Activated CD4-positive, alpha-beta memory T cell treated with anti-CD3 and anti-CD28 coated beads for 36 hours (primary cell): ENCODE results near the gene AFG3L2. TPM values are rescaled to one million over a fixed set of nuclear protein-coding genes. Genes with fewer than 3 reads are reported as not detected.

Experiments used
- CTCF ChIA-PET: fragments of 350-600 bp; sonication (Branson Sonifier 250); formaldehyde crosslinking; loops from one replicate; lab custom pipeline; 2021; ENCODE audit warnings: antibody characterized with exemption, inconsistent platforms; lab: Charles Lee
- POLR2A ChIA-PET: fragments of 350-600 bp; sonication (Branson Sonifier 250); formaldehyde crosslinking; loops from one replicate; lab custom pipeline; 2021; ENCODE audit warnings: antibody characterized with exemption; lab: Charles Lee
- DNase-seq: peaks from one replicate; pipeline ENCODE4 v3.0.0-alpha.2; 2020
- H3K27ac Mint-ChIP-seq: one replicate; pipeline ENCODE4 v1.8.0; 2021; ENCODE audit warnings: mixed read lengths
- H3K27me3 Mint-ChIP-seq: one replicate; pipeline ENCODE4 v1.8.0; 2021; ENCODE audit warnings: mixed read lengths
- H3K36me3 Mint-ChIP-seq: one replicate; pipeline ENCODE4 v1.8.0; 2021; ENCODE audit warnings: mixed read lengths
- H3K4me1 Mint-ChIP-seq: one replicate; pipeline ENCODE4 v1.8.0; 2021; ENCODE audit warnings: low read depth, mixed read lengths
- H3K4me3 Mint-ChIP-seq: one replicate; pipeline ENCODE4 v1.8.0; 2021; ENCODE audit warnings: mild to moderate bottlenecking, mixed read lengths
- H3K9me3 Mint-ChIP-seq: one replicate; pipeline ENCODE4 v1.8.0; 2021; ENCODE audit warnings: mixed read lengths
- intact Hi-C: fragments of 100-400 bp; cut with micrococcal nuclease; formaldehyde crosslinking; loops from one replicate; pipeline ENCODE4 v1.15.1; 2023
- total RNA-seq, 2 experiments: library from RNA; stranded (reverse); gene quantifications; one replicate each; pipeline ENCODE4 v1.2.3, GENCODE V29; 2021

Gene AFG3L2
- total RNA-seq, 2 experiments from 2014 or later: 45.2 to 48.8 TPM

DNA sequence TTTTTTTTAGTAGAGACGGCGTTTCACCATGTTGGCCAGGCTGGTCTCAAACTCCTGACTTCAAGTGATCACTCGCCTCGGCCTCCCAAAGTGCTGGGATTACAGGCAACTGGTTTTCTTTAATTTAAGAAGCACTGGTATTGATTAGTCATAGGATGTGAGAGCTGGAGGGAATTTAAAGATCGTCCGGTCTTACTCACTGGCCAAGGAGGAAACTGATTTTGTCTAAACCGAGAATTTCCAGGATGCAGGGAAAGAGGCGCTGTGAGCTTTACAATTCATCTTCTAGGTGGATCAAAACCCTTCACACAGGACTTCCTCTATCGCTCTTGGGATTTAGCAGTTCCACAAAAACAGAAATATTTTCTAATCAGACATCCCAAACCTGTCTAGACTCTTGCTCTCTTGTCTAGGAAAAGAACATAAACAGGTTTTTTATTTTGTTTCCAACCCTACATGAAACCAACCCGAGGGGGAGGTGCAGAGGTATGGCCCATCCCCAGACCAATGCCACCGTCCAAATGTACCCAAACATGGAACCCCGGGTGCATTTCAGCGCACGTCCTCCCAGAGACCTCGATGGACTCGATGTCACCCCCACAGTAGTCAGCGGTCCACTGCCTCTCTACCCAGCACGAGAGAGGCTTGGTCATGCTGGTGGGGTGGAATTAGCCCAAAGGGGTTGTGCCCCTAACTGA is 81.5 kb downstream of the AFG3L2 start:
- intact Hi-C loops: no loop called here
- Mint-ChIP-seq H3K27me3 (peaks cover 22% of the 10 kb centered on the region), H3K9me3 (no peaks in the 10 kb centered on the region), H3K36me3 (no peaks in the 10 kb centered on the region), H3K4me1 (no peaks in the 10 kb centered on the region), H3K4me3 (no peak overlapping the region), H3K27ac (no peak overlapping the region)
- DNase-seq: no peak
- CTCF ChIA-PET: no interaction called here
- POLR2A ChIA-PET: no interaction called here

DNA sequence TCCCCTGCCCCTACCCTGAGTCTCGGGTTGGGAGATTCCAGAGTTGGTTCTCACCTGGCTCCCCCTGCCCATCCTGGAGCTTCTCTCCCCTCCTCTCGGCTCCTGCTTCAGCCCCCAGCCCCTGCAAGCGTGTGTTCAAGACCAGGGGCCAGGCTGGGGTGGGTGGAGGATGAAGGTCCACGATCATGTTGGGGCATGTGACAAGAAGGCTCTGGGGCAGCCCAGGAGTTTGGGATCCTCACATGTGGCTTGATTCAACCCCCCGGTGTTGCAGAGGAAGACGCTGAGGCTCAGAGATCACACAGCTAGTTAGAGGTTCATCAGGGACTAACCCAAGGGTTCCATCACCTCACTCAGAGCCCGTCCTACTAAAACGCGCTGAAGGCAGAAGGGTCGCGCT is 83.2 kb downstream of the AFG3L2 start:
- H3K4me1 Mint-ChIP-seq: no peaks in the 10 kb centered on the region
- DNase-seq: no peak
- H3K27ac Mint-ChIP-seq: no peak overlapping the region
- H3K27me3 Mint-ChIP-seq: peaks cover 35% of the 10 kb centered on the region
- CTCF ChIA-PET: no interaction called here
- H3K4me3 Mint-ChIP-seq: no peak overlapping the region
- H3K9me3 Mint-ChIP-seq: no peaks in the 10 kb centered on the region
- POLR2A ChIA-PET: no interaction called here
- H3K36me3 Mint-ChIP-seq: no peaks in the 10 kb centered on the region
- intact Hi-C loops: no loop called here

DNA sequence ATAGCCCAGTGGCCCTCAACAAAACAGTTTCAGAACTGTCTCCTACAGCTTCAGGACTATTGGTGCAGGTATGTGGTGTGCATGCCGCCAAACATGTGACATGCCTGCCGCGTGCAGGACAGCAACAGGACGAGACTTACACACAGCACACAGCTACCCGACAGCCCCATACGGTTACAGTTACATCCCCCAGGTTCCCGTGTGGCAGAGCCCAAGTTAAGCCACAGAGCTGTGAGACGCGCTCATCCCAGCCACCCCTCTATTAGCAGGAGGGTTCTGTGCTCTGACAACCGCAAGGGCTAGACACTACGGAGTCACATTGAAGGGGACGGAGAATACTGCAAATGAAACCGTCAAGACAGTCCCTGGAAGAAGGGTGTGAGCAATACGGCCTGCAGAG is 85.3 kb downstream of the AFG3L2 start:
- Mint-ChIP-seq H3K9me3 (no peaks in the 10 kb centered on the region), H3K36me3 (no peaks in the 10 kb centered on the region), H3K4me1 (peaks cover 2% of the 10 kb centered on the region), H3K4me3 (no peak overlapping the region), H3K27ac (no peak overlapping the region), H3K27me3 (peaks cover 46% of the 10 kb centered on the region)
- CTCF ChIA-PET: interaction anchor here (0.9 kb wide), 1 partner anchor 20 kb away, joined by 3 read pairs; no protein-coding TSS in a partner anchor
- no peak for DNase-seq
- POLR2A ChIA-PET: no interaction called here
- intact Hi-C loops: no loop called here

DNA sequence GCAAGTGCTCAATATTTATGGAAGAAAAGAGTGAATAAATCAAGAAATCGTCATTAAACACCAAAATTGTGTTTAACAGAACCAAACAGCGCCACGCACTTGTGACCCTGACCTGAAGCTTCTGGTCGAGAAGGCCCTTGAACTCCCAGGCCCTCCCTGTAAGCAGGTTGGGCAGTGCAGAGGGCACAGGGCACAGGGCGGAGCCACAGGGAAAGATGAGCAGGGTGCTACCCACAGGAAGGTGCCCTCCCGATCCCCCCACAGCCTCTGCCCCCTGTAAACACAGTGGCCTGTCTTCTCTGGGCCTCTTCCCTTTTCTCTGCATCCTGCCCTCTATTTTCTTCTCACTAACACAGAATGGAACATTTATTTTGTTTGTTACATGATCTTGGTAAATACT is 85.9 kb downstream of the AFG3L2 start:
- ChIA-PET CTCF (interaction anchor here (0.9 kb wide), 1 partner anchor 19 kb away, joined by 3 read pairs; no protein-coding TSS in a partner anchor), POLR2A (no interaction called here)
- peaks cover 46% of the 10 kb centered on the region for H3K27me3 Mint-ChIP-seq
- H3K4me3 Mint-ChIP-seq: no peak overlapping the region
- intact Hi-C loops: no loop called here
- no peak overlapping the region for H3K27ac Mint-ChIP-seq
- H3K36me3 Mint-ChIP-seq: no peaks in the 10 kb centered on the region
- H3K4me1 Mint-ChIP-seq: peaks cover 2% of the 10 kb centered on the region
- no peaks in the 10 kb centered on the region for H3K9me3 Mint-ChIP-seq
- DNase-seq: no peak

DNA sequence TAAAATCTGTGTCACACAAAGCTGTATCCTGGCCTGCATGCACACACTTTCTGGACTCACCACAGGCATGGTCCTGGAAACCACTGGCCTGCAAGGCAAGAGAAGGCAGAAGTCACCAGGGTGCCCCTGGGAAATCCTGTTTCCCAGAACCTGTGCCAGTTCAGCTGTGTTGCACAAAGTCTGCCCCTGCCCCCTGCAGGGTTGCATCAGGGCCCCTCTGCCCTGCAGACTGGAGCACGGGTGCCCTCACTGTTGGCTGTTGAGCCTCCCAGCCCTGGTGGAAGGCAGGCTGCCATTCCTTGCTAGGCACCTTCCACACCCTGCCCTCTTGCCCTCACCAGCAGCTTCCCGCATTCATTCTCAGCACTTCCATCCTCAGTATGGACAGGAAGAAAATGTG is 86.9 kb downstream of the AFG3L2 start:
- DNase-seq: no peak
- Mint-ChIP-seq H3K4me3 (no peak overlapping the region), H3K27me3 (peaks cover 49% of the 10 kb centered on the region), H3K9me3 (no peaks in the 10 kb centered on the region), H3K27ac (no peak overlapping the region), H3K36me3 (no peaks in the 10 kb centered on the region), H3K4me1 (peaks cover 2% of the 10 kb centered on the region)
- intact Hi-C loops: no loop called here
- ChIA-PET CTCF (no interaction called here), POLR2A (no interaction called here)

DNA sequence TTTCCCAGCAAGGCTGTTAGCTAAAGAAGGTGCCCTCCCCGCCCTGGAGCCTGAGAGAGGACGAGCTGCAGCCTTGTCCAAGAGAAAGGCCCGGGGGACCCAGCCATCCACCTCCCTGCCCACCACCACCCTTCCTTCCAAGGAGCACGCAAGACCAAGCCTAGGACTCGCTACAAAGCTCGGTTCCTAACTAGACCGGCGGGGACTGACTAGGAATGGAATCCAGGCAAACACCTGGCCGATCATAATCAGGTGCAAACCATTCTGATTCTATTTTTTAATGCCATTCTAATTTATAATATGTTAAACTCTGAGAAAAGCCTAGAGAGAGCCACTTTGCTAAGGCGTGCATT is 88.6 kb downstream of the AFG3L2 start:
- no peaks in the 10 kb centered on the region for H3K9me3 Mint-ChIP-seq
- no peak for DNase-seq
- no peak overlapping the region for H3K4me3 Mint-ChIP-seq
- ChIA-PET POLR2A (no interaction called here), CTCF (interaction anchor here (1.7 kb wide), 1 partner anchor 16 kb away, joined by 6 read pairs; no protein-coding TSS in a partner anchor)
- no peaks in the 10 kb centered on the region for H3K36me3 Mint-ChIP-seq
- intact Hi-C loops: no loop called here
- peaks cover 43% of the 10 kb centered on the region for H3K27me3 Mint-ChIP-seq
- no peak overlapping the region for H3K27ac Mint-ChIP-seq
- peaks cover 2% of the 10 kb centered on the region for H3K4me1 Mint-ChIP-seq

DNA sequence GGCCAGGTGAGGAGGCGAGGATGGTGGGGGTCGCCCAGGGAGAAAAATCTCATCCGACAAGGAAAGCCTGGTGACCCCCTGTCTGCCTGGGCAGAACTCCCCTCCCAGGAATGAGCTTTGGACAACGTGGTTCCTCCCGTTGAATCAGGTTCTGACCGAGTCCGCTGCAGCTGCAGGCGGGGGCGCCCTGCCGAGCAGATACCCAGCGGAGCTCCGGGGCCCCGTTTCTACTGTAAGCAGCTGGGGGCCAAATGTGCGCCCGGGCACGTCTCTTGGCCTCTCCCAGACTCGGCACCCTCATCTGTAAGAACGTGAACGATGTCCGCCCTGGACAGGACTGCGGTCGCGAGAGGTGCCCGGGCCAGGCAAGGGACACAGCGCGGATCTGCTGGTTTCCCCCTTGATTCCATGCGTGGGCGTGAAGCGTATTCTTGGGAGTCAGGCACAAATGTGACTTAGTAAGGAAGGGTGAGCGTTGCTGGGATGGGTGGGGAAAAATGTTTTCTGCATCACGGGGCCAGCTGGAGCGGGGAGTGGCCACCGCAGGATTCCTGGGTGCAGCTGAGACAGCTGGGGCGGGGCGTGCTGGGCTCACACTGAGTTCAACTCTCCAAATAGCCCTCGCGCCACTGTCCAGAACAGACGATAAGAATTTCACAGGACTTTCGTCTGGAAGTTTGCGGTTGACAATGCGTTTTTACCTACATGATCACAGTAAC is 89.2 kb downstream of the AFG3L2 start:
- Mint-ChIP-seq H3K36me3 (no peaks in the 10 kb centered on the region), H3K4me1 (peaks cover 2% of the 10 kb centered on the region), H3K27ac (no peak overlapping the region), H3K27me3 (peaks cover 45% of the 10 kb centered on the region), H3K4me3 (no peak overlapping the region), H3K9me3 (no peaks in the 10 kb centered on the region)
- intact Hi-C loops: no loop called here
- no peak for DNase-seq
- ChIA-PET POLR2A (no interaction called here), CTCF (interaction anchor here (1.2 to 1.7 kb wide), 2 partner anchors 16 kb away, joined by 4 to 6 read pairs; no protein-coding TSS in a partner anchor)

DNA sequence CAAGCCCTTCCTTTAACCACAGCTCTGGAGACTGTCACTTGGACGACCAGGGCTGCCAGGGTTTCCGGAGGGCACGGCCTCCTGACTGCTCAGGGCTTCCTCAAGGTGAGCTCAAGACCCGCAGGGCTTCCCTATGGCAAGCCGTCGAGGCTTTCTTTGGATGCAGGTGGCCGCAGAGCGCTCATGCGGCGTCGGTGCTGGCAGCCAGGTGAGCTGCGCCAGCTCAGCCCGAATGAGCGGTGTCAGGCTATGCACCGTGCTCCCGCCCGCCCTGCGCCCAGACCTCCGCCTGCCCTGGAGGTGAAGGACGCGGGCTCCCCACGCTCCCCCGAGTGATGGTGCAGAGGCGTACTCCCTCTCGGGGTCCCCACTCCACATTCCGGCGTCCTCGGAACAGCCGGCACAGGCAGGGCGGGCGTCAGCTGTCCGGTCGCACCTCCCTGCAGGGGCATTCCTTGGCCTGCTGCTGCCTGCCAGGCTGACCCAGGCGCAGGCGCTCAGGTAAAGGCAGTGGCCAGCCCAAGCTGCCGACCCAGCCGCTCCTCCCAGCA is 89.8 kb downstream of the AFG3L2 start:
- H3K9me3 Mint-ChIP-seq: no peaks in the 10 kb centered on the region

DNA sequence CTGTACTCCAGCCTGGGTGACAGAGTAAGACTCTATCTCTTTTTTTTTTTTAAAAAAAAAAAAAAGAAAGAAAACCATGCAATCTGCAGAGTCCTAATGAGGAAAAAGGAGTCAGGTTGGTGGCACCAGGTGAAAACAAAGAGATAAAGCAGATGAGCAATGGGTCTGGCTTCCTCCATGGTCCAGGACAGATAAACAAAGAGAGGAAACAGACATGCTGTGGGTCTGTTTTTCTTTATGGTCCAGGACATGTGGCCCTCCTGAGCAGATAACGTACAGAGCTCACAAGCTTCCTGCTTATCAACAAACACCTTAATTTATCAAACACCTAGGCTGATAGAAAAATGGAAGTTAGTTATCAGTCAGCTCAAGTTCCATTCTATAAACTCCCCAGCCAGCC is 93.4 kb downstream of the AFG3L2 start:
- ChIA-PET POLR2A (no interaction called here), CTCF (interaction anchor here (4.7 kb wide), 1 partner anchor 12 kb away, joined by 25 read pairs; no protein-coding TSS in a partner anchor)
- no peak overlapping the region for H3K4me3 Mint-ChIP-seq
- H3K36me3 Mint-ChIP-seq: no peaks in the 10 kb centered on the region
- H3K27me3 Mint-ChIP-seq: peaks cover 28% of the 10 kb centered on the region
- no peaks in the 10 kb centered on the region for H3K9me3 Mint-ChIP-seq
- intact Hi-C loops: no loop called here
- no peak for DNase-seq
- no peak overlapping the region for H3K27ac Mint-ChIP-seq
- peaks cover 2% of the 10 kb centered on the region for H3K4me1 Mint-ChIP-seq

More for the DNA sequence above, 89.8 kb downstream of the AFG3L2 start:
- POLR2A ChIA-PET: no interaction called here
- no peaks in the 10 kb centered on the region for H3K36me3 Mint-ChIP-seq
- intact Hi-C loops: no loop called here
- H3K4me1 Mint-ChIP-seq: peaks cover 2% of the 10 kb centered on the region
- DNase-seq: no peak
- no peak overlapping the region for H3K4me3 Mint-ChIP-seq
- no peak overlapping the region for H3K27ac Mint-ChIP-seq
- peaks cover 48% of the 10 kb centered on the region for H3K27me3 Mint-ChIP-seq
- CTCF ChIA-PET: interaction anchor here (1.2 kb wide), 1 partner anchor 15 kb away, joined by 4 read pairs; no protein-coding TSS in a partner anchor

DNA sequence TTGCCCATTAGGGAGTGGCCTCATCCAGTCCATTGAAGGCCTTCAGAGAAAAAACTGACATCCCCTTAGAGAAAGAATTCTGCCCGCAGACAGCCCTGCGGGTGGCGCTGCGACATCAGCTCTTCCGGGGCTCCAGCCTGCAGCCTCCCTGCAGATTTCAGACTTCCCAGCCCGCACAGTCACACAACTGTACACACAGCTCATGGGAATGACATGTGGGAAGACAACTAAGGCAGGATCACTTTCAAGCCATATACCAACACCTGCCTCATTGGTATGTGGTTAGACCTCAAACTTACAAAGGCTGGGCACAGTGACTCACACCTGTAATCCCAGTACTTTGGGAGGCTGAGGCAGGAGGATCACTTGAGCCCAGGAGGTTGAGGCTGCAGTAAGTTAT is 93.8 kb downstream of the AFG3L2 start:
- POLR2A ChIA-PET: no interaction called here
- no peak overlapping the region for H3K4me3 Mint-ChIP-seq
- no peaks in the 10 kb centered on the region for H3K36me3 Mint-ChIP-seq
- DNase-seq: no peak
- peaks cover 24% of the 10 kb centered on the region for H3K27me3 Mint-ChIP-seq
- H3K4me1 Mint-ChIP-seq: peaks cover 2% of the 10 kb centered on the region
- H3K9me3 Mint-ChIP-seq: no peaks in the 10 kb centered on the region
- H3K27ac Mint-ChIP-seq: no peak overlapping the region
- intact Hi-C loops: no loop called here
- CTCF ChIA-PET: interaction anchor here (4.7 kb wide), 1 partner anchor 12 kb away, joined by 25 read pairs; no protein-coding TSS in a partner anchor

DNA sequence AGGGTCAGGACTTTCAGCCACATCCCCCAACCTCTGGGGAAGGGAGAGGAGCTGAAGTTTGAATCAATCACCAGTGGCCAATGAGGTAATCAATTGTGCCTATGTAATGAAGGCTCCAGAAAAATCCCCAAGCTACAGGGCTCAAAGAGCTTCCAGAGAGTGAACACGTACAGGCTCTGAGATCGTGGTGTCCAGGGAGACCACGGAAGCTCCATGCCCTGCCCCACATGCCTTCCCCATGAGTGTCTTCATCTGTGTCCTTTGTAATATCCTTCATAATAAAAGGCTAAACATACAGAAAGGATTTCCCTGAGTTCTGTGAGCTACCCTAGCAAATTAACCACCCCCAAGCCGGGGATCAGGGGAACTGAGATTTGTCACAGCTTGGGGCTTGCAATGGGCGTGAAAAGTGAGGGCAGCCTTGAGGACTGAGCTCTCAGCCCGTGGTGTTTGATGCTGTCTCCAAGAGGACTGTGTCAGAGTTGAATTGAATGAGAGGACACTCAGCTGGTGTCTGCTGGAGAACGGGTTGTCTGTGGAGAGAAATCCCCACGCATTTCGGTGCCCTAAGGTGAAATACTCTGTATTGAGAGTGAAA is 94.5 kb downstream of the AFG3L2 start:
- Mint-ChIP-seq H3K9me3 (no peaks in the 10 kb centered on the region), H3K27ac (no peak overlapping the region), H3K4me1 (no peaks in the 10 kb centered on the region), H3K36me3 (no peaks in the 10 kb centered on the region), H3K27me3 (peaks cover 18% of the 10 kb centered on the region), H3K4me3 (no peak overlapping the region)
- DNase-seq: no peak
- ChIA-PET CTCF (interaction anchor here (4.7 kb wide), 1 partner anchor 11 kb away, joined by 25 read pairs; no protein-coding TSS in a partner anchor), POLR2A (no interaction called here)
- intact Hi-C loops: no loop called here

DNA sequence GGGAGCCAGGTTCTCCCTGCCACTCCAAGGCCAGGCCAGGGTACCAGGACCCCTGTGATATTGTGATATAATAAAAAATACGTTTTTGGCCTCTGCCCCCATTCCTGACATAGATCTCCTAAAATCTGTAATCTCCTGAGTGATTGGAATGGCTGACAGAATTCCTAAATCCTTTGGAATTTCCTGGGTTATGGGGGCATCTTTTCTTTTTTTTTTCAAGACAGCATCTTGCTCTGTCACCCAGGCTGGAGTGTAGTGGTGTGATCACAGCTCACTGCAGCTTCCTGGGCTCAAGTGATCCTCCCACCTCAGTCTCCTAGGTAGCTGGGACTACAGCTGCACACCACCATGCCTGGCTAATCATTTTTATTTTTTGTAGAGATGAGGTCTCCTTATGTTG is 95.2 kb downstream of the AFG3L2 start:
- DNase-seq: no peak
- Mint-ChIP-seq H3K27ac (no peak overlapping the region), H3K27me3 (peaks cover 16% of the 10 kb centered on the region), H3K36me3 (no peaks in the 10 kb centered on the region), H3K4me3 (no peak overlapping the region), H3K4me1 (no peaks in the 10 kb centered on the region), H3K9me3 (no peaks in the 10 kb centered on the region)
- ChIA-PET POLR2A (no interaction called here), CTCF (interaction anchor here (4.7 kb wide), 1 partner anchor 10 kb away, joined by 25 read pairs; no protein-coding TSS in a partner anchor)
- intact Hi-C loops: no loop called here
